GM18867 (cell line): Measurements from ENCODE around the gene ICAM2.

Source experiments
- ATAC-seq: cut with Tn5 transposase; IDR thresholded peaks from one replicate; pipeline ENCODE4 v1.9.1; 2021; ENCODE audit warnings: mild to moderate bottlenecking, moderate library complexity; ENCODE audit not compliant: unreplicated experiment

Gene ICAM2

GRCh38 chr17:64020056-64020766, at the start of gene ICAM2:
TSS of gene ICAM2 (minus strand) at chr17:64020633. CDS start at chr17:64006691, 13,942 bp downstream.
- peak; percentile 71 for ATAC-seq

GRCh38 chr17:64070213-64070612, 49.8 kb upstream of the ICAM2 start:
- ATAC-seq = no peak

- no peak for ATAC-seq
Measured at GRCh38 chr17:64069143-64069542, 48.7 kb upstream of the ICAM2 start.

GRCh38 chr17:64067657-64068056, 47.2 kb upstream of the ICAM2 start:
- ATAC-seq = no peak

GRCh38 chr17:64066716-64067115, 46.3 kb upstream of the ICAM2 start:
- ATAC-seq = no peak

GRCh38 chr17:64065161-64065560, 44.7 kb upstream of the ICAM2 start:
- no peak for ATAC-seq

GRCh38 chr17:64064331-64064730, 43.9 kb upstream of the ICAM2 start:
- ATAC-seq = no peak

- ATAC-seq = no peak
Measured at GRCh38 chr17:64063766-64064224, 43.4 kb upstream of the ICAM2 start.

- no peak for ATAC-seq
Measured at GRCh38 chr17:64063088-64063487, 42.7 kb upstream of the ICAM2 start.

GRCh38 chr17:64061178-64061898, 40.9 kb upstream of the ICAM2 start:
- peak; percentile 43 for ATAC-seq

GRCh38 chr17:64060331-64060730, 39.9 kb upstream of the ICAM2 start:
- ATAC-seq = no peak

- no peak for ATAC-seq
Measured at GRCh38 chr17:64059756-64060155, 39.3 kb upstream of the ICAM2 start.

GRCh38 chr17:64058621-64059020, 38.2 kb upstream of the ICAM2 start:
- no peak for ATAC-seq

GRCh38 chr17:64057701-64058263, 37.3 kb upstream of the ICAM2 start:
- ATAC-seq = no peak

GRCh38 chr17:64056269-64057005, 36.0 kb upstream of the ICAM2 start:
- peak; percentile 80 for ATAC-seq

GRCh38 chr17:64055183-64056142, 35.0 kb upstream of the ICAM2 start:
- ATAC-seq = no peak

GRCh38 chr17:64054304-64054703, 33.9 kb upstream of the ICAM2 start:
- no peak for ATAC-seq

- ATAC-seq = no peak
Measured at GRCh38 chr17:64053101-64053500, 32.7 kb upstream of the ICAM2 start.

GRCh38 chr17:64051153-64051552, 30.7 kb upstream of the ICAM2 start:
- no peak for ATAC-seq

- ATAC-seq = no peak
Measured at GRCh38 chr17:64048805-64049204, 28.4 kb upstream of the ICAM2 start.
